Activated CD4-positive, alpha-beta T cell treated with anti-CD3 and anti-CD28 coated beads, Interleukin-2, amount 50 U/mL, for 1 hour (primary cell): ENCODE measurements around the gene MUC20.
"Not testable (repeated sequence)": the region's sequence is repeated elsewhere in the genome, so short reads cannot be mapped to it uniquely, and the experiment has no call there.

Experiments
- DNase-seq: peaks from one replicate; pipeline ENCODE4 v3.0.0-alpha.2; 2020

MUC20 gene

GRCh38 chr3:195777975-195778374, 57.2 kb downstream of the MUC20 start:
- DNase-seq: no peak

DNA sequence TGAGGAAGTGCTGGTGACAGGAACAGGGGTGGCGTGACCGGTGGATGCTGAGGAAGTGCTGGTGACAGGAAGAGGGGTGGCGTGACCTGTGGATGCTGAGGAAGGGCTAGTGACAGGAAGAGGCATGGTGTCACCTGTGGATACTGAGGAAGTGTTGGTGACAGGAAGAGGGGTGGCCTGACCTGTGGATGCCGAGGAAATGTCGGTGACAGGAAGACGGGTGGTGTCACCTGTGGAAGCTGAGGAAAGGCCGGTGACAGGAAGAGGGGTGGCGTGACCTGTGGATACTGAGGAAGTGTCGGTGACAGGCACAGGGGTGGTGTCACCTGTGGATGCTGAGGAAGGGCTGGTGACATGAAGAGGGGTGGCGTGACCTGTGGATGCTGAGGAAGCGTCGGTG, 60.5 kb downstream of the MUC20 start:
- DNase-seq: not testable (repeated sequence)
